ENCODE data around the gene TMEM158. TPM values are rescaled to one million over a fixed set of nuclear protein-coding genes. Genes with fewer than 3 reads are reported as not detected.

The TMEM158 gene
- total RNA-seq, 1 donor from 2014 or later = 14.1 TPM

DNA sequence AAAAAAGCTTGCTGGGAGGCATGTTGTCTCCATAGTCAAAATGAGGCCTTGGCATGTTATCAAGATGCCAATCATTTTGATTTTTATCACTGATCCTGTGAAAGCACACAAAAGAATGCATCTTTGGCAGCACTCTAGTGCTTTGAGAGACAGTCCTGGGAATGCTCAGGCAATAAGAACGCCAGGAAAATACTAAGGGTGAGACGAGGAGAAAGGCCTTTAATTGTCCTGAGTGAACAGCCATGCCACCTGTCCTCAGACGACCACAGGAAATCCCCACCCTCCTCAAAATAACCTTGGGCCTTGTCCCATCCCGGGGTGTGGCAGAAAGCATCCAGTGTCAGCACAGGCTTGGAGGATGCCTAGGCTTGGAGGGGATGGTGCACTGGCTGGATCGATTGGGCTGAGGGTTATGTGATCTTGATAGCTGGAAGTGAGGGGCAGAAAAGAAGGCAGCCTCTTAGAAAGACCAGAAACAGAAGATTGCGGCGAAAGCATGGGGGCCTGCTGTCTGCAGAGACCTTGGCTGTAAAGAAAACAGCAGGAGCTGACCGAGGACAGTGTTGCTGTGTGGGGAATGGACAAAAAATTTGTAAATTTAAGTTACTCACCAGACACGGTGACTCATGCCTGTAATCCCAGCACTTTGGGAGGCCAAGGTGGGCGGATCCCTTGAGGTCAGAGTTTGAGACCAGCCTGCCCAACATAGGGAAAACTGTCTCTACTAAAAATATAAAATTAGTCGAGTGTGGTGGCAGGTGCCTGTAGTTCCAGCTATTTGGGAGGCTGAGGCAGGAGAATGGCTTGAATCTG is 7.3 kb downstream of the TMEM158 start:
- Histone ChIP-seq H3K79me2 (ENCODE audit: insufficient read depth, low read length) (peaks cover 8% of the 10 kb centered on the region), H4K20me1 (ENCODE audit: insufficient read depth, low read length) (no peaks in the 10 kb centered on the region), H3K9me3 (ENCODE audit: insufficient read depth, low read depth, low read length) (no peaks in the 10 kb centered on the region), H3K36me3 (ENCODE audit: insufficient read depth, low read length) (peaks cover 4% of the 10 kb centered on the region), H3K4me3 (ENCODE audit: insufficient read depth, low read depth, low read length) (no peak overlapping the region), H3K9ac (ENCODE audit: low read length) (peak overlapping the region; percentile 36), H2AFZ (ENCODE audit: low read depth, low read length) (no peak overlapping the region), H3K27me3 (ENCODE audit: insufficient read depth, low read length) (no peaks in the 10 kb centered on the region), H3K4me2 (ENCODE audit: low read length) (peak overlapping the region; percentile 75), H3K27ac (ENCODE audit: low read depth, low read length) (no peak overlapping the region), H3K4me1 (ENCODE audit: insufficient read depth, low read length) (peaks cover 6% of the 10 kb centered on the region)
- DNase-seq (ENCODE audit: low read depth) (peak; percentile 62), FAIRE-seq (no peak)
- H3K9me3 Mint-ChIP-seq (ENCODE audit: unreplicated experiment) = peaks cover 2% of the 10 kb centered on the region
- TF ChIP-seq, protein P1, sequence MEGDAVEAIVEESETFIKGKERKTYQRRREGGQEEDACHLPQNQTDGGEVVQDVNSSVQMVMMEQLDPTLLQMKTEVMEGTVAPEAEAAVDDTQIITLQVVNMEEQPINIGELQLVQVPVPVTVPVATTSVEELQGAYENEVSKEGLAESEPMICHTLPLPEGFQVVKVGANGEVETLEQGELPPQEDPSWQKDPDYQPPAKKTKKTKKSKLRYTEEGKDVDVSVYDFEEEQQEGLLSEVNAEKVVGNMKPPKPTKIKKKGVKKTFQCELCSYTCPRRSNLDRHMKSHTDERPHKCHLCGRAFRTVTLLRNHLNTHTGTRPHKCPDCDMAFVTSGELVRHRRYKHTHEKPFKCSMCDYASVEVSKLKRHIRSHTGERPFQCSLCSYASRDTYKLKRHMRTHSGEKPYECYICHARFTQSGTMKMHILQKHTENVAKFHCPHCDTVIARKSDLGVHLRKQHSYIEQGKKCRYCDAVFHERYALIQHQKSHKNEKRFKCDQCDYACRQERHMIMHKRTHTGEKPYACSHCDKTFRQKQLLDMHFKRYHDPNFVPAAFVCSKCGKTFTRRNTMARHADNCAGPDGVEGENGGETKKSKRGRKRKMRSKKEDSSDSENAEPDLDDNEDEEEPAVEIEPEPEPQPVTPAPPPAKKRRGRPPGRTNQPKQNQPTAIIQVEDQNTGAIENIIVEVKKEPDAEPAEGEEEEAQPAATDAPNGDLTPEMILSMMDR (IDR thresholded peaks at IDR 0.05; ENCODE audit: insufficient read depth, low read depth, low read length) = no peak
- no peak for TF ChIP-seq EZH2 (IDR thresholded peaks at IDR 0.05; ENCODE audit: insufficient read depth, low read length)
- H3K27ac Mint-ChIP-seq (ENCODE audit: unreplicated experiment) = peak overlapping the region; percentile 80
- H3K27me3 Mint-ChIP-seq (ENCODE audit: low read depth, unreplicated experiment) = peaks cover 6% of the 10 kb centered on the region
- no peak overlapping the region for H3K4me3 Mint-ChIP-seq (ENCODE audit: unreplicated experiment)
- no peaks in the 10 kb centered on the region for H3K36me3 Mint-ChIP-seq (ENCODE audit: low read depth, unreplicated experiment)
- peaks cover 17% of the 10 kb centered on the region for H3K4me1 Mint-ChIP-seq (ENCODE audit: low read depth, unreplicated experiment)

DNA sequence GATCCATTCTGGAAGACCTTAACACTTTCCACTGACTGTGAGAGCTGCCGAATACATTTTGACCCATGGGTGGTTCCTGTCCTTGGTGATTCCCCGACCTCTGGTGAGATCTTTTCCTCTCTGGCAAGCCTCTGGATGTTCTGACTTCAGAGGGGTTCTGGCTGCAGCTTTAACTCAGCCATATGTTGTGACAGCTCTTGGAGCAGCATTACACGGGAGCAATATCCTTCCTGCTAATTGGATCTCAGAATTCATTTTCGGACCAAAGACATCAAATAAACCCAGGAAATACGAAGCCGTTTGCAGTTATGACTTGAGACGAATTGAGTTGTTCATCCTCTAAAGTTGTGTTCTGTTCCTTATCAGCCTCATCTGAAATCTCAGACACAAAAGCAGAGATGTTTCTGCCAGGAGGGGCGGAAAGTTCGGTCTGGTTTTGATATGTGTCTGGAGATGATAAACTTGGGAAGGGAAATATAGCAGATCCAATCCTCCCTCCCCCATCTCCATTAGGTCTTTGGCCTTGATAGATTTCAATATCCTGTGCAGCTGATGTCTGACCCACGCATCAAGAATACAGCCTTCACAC is 10.0 kb downstream of the TMEM158 start:
- Histone ChIP-seq H3K4me2 (ENCODE audit: low read length) (no peak overlapping the region), H3K27ac (ENCODE audit: low read depth, low read length) (no peak overlapping the region), H3K79me2 (ENCODE audit: insufficient read depth, low read length) (no peaks in the 10 kb centered on the region), H3K36me3 (ENCODE audit: insufficient read depth, low read length) (no peaks in the 10 kb centered on the region), H3K4me3 (ENCODE audit: insufficient read depth, low read depth, low read length) (no peak overlapping the region), H3K27me3 (ENCODE audit: insufficient read depth, low read length) (no peaks in the 10 kb centered on the region), H3K9me3 (ENCODE audit: insufficient read depth, low read depth, low read length) (no peaks in the 10 kb centered on the region), H2AFZ (ENCODE audit: low read depth, low read length) (no peak overlapping the region), H4K20me1 (ENCODE audit: insufficient read depth, low read length) (no peaks in the 10 kb centered on the region), H3K9ac (ENCODE audit: low read length) (no peak overlapping the region), H3K4me1 (ENCODE audit: insufficient read depth, low read length) (peaks cover 6% of the 10 kb centered on the region)
- DNase-seq (ENCODE audit: low read depth) (no peak), FAIRE-seq (no peak)
- Mint-ChIP-seq H3K36me3 (ENCODE audit: low read depth, unreplicated experiment) (no peaks in the 10 kb centered on the region), H3K4me3 (ENCODE audit: unreplicated experiment) (no peak overlapping the region), H3K27ac (ENCODE audit: unreplicated experiment) (no peak overlapping the region), H3K4me1 (ENCODE audit: low read depth, unreplicated experiment) (peaks cover 19% of the 10 kb centered on the region), H3K27me3 (ENCODE audit: low read depth, unreplicated experiment) (peaks cover 10% of the 10 kb centered on the region), H3K9me3 (ENCODE audit: unreplicated experiment) (peaks cover 2% of the 10 kb centered on the region)
- no peak for TF ChIP-seq EZH2 (IDR thresholded peaks at IDR 0.05; ENCODE audit: insufficient read depth, low read length)
- TF ChIP-seq, protein P1 (IDR thresholded peaks at IDR 0.05; ENCODE audit: insufficient read depth, low read depth, low read length) = no peak

DNA sequence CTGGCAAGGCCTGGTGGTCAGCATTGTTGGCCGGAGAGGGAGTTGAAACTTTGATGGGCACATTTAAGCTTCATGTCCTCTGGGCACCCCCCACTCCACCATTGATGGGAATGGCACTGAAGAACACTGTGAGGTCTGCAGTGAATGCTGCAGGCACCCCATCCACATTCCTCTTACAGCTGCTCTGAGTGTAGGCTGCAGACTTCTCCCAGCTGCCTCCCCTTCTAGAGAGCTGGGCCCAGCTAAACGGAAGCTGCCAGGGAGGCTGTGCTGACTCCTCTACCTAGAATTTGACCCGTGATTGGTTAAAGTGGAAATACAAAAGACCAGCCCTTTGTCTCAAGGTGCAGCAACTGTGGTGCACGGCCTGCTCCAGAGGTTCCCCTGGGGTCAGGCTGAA is 10.6 kb downstream of the TMEM158 start:
- Histone ChIP-seq H2AFZ (ENCODE audit: low read depth, low read length) (no peak overlapping the region), H3K4me2 (ENCODE audit: low read length) (no peak overlapping the region)
- no peak overlapping the region for H3K27ac Mint-ChIP-seq (ENCODE audit: unreplicated experiment)

More for the DNA sequence above, 10.6 kb downstream of the TMEM158 start:
- H3K4me3 ChIP-seq (ENCODE audit: insufficient read depth, low read depth, low read length) = no peak overlapping the region
- peaks cover 22% of the 10 kb centered on the region for H3K4me1 Mint-ChIP-seq (ENCODE audit: low read depth, unreplicated experiment)
- no peaks in the 10 kb centered on the region for H3K36me3 ChIP-seq (ENCODE audit: insufficient read depth, low read length)
- H3K36me3 Mint-ChIP-seq (ENCODE audit: low read depth, unreplicated experiment) = no peaks in the 10 kb centered on the region
- no peaks in the 10 kb centered on the region for H4K20me1 ChIP-seq (ENCODE audit: insufficient read depth, low read length)
- H3K27me3 Mint-ChIP-seq (ENCODE audit: low read depth, unreplicated experiment) = peaks cover 15% of the 10 kb centered on the region
- DNase-seq (ENCODE audit: low read depth) (no peak), FAIRE-seq (no peak)
- no peaks in the 10 kb centered on the region for H3K79me2 ChIP-seq (ENCODE audit: insufficient read depth, low read length)
- TF ChIP-seq, protein P1 (IDR thresholded peaks at IDR 0.05; ENCODE audit: insufficient read depth, low read depth, low read length) = no peak
- no peak for TF ChIP-seq EZH2 (IDR thresholded peaks at IDR 0.05; ENCODE audit: insufficient read depth, low read length)
- no peak overlapping the region for H3K4me3 Mint-ChIP-seq (ENCODE audit: unreplicated experiment)
- no peak overlapping the region for H3K9ac ChIP-seq (ENCODE audit: low read length)
- no peak overlapping the region for H3K27ac ChIP-seq (ENCODE audit: low read depth, low read length)
- no peaks in the 10 kb centered on the region for H3K27me3 ChIP-seq (ENCODE audit: insufficient read depth, low read length)
- peaks cover 10% of the 10 kb centered on the region for H3K4me1 ChIP-seq (ENCODE audit: insufficient read depth, low read length)
- no peaks in the 10 kb centered on the region for H3K9me3 ChIP-seq (ENCODE audit: insufficient read depth, low read depth, low read length)
- peaks cover 2% of the 10 kb centered on the region for H3K9me3 Mint-ChIP-seq (ENCODE audit: unreplicated experiment)
